Suprapubic skin (tissue), 4 donors: ENCODE results near the gene DENND4B.
"Not testable (repeated sequence)": the region's sequence is repeated elsewhere in the genome, so short reads cannot be mapped to it uniquely, and the experiment has no call there.

ENCODE experiments used
- POLR2A ChIP-seq, 2 donors: fragments of 450-650 bp; IDR thresholded peaks; one replicate each; pipeline ENCODE4 v1.6.1; 2017; ENCODE audit warnings: antibody characterized with exemption in 2 of 2, mild to moderate bottlenecking in 2 of 2, moderate library complexity in 2 of 2
- POLR2AphosphoS5 ChIP-seq, 3 donors: sonication (generic); formaldehyde crosslinking; IDR thresholded peaks; one replicate each; pipeline ENCODE4 v1.6.1; 2017; ENCODE audit warnings: antibody characterized with exemption in 3 of 3
- TF ChIP-seq, protein P1 (sequence below), 2 donors: fragments of 200-600 bp in 1 of 2; fragments of 450-650 bp in 1 of 2; sonication (generic) in 1 of 2; IDR thresholded peaks; one replicate each; pipeline ENCODE4 v1.5.1; 2016 to 2019; ENCODE audit warnings: antibody characterized with exemption in 2 of 2, mild to moderate bottlenecking in 1 of 2, moderate library complexity in 1 of 2

DNA sequence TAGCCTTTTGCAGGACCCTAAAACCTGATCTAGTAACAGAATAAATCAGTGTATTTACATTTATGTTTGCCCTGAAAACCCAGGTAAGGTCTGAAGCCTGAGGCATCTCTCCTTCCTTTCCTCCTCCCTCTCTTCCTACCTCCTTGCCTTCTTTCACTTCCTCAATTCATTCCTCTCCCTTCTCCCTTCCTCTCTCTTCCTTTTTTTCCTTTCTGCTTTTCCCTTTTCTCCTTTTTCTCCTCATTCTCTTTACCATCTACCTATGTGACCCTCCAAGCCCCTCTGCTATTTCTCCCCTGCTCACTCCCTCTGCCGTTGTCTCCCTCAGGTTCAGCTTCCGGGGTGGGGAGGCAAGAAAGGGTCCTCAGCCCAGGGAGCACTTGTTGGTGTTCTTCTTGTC is 35.2 kb upstream of the DENND4B start:
- TF ChIP-seq, protein P1, sequence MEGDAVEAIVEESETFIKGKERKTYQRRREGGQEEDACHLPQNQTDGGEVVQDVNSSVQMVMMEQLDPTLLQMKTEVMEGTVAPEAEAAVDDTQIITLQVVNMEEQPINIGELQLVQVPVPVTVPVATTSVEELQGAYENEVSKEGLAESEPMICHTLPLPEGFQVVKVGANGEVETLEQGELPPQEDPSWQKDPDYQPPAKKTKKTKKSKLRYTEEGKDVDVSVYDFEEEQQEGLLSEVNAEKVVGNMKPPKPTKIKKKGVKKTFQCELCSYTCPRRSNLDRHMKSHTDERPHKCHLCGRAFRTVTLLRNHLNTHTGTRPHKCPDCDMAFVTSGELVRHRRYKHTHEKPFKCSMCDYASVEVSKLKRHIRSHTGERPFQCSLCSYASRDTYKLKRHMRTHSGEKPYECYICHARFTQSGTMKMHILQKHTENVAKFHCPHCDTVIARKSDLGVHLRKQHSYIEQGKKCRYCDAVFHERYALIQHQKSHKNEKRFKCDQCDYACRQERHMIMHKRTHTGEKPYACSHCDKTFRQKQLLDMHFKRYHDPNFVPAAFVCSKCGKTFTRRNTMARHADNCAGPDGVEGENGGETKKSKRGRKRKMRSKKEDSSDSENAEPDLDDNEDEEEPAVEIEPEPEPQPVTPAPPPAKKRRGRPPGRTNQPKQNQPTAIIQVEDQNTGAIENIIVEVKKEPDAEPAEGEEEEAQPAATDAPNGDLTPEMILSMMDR (IDR thresholded peaks at IDR 0.05): not testable (repeated sequence)
- not testable (repeated sequence) for TF ChIP-seq POLR2A, POLR2AphosphoS5 (IDR thresholded peaks at IDR 0.05)
